OCI-LY1 (cell line): ENCODE data around the gene IQCM.

ENCODE experiments used
- EZH2 ChIP-seq: fragments of 200-600 bp; sonication (generic), shearing (Covaris generic); IDR thresholded peaks from 2 replicates; pipeline ENCODE4 v1.8.0; 2017; ENCODE audit warnings: borderline replicate concordance, mixed run types, mild to moderate bottlenecking, antibody characterized with exemption, low read length, moderate library complexity, mixed read lengths
- TF ChIP-seq, protein P1 (sequence below): fragments of 200-600 bp; sonication (generic), shearing (Covaris generic); IDR thresholded peaks from 2 replicates; pipeline ENCODE4 v1.5.1; 2017; ENCODE audit warnings: mild to moderate bottlenecking, antibody characterized with exemption, low read length, moderate library complexity, mixed read lengths

DNA sequence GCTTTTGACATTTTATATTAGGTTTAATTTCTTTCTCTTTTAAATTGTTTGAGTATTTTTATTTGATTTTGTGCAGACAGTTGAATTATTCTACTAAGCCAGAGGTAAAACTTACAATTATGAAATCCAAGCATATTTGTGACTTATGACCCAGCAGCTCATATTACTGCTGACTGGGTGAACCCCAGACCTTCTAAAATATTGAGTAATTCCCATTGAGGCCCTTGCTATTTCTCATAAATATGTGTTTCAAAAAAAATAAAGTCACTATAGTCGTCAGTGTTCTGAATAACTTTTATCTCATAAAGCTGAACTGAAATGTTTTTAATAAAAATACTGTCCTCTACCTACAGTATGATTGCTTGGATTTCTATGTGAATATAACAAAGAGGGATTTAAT, 303.1 kb downstream of the IQCM start:
- TF ChIP-seq, protein P1, sequence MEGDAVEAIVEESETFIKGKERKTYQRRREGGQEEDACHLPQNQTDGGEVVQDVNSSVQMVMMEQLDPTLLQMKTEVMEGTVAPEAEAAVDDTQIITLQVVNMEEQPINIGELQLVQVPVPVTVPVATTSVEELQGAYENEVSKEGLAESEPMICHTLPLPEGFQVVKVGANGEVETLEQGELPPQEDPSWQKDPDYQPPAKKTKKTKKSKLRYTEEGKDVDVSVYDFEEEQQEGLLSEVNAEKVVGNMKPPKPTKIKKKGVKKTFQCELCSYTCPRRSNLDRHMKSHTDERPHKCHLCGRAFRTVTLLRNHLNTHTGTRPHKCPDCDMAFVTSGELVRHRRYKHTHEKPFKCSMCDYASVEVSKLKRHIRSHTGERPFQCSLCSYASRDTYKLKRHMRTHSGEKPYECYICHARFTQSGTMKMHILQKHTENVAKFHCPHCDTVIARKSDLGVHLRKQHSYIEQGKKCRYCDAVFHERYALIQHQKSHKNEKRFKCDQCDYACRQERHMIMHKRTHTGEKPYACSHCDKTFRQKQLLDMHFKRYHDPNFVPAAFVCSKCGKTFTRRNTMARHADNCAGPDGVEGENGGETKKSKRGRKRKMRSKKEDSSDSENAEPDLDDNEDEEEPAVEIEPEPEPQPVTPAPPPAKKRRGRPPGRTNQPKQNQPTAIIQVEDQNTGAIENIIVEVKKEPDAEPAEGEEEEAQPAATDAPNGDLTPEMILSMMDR = no peak
- no peak for TF ChIP-seq EZH2
